ENCODE measurements around the gene KNG1. TPM values are rescaled to one million over a fixed set of nuclear protein-coding genes. Genes with fewer than 3 reads are reported as not detected.

KNG1 gene
- total and polyA plus RNA-seq, 2 donors (not counting 3 experiments of a cell fraction or from before 2014, with no cell fraction given) = not detected

GRCh38 chr3:186742618-186743380, 25.6 kb downstream of the KNG1 start:
- Histone ChIP-seq H3K4me3 (replicated peaks in 1 of 3; ENCODE audit: insufficient read depth in 1 of 3, low read depth in 1 of 3, low read length in 3 of 3) (no peak overlapping the region), H3K4me2 (ENCODE audit: insufficient read depth, low read length) (no peak overlapping the region), H3K27ac (ENCODE audit: insufficient read depth, low read depth, low read length) (no peak overlapping the region), H3K79me2 (ENCODE audit: control insufficient read depth, insufficient read depth, low read length) (no peaks in the 10 kb centered on the region), H3K4me1 (ENCODE audit: control insufficient read depth, extremely low read depth, insufficient read depth, low read length) (peaks cover 6% of the 10 kb centered on the region), H3K27me3 (ENCODE audit: control insufficient read depth in 2 of 2, insufficient read depth in 2 of 2, low read length in 2 of 2) (peaks cover 2 to 4% of the 10 kb centered on the region in 2 experiments), H3K36me3 (ENCODE audit: control insufficient read depth in 2 of 2, extremely low read depth in 1 of 2, insufficient read depth in 2 of 2, low read length in 2 of 2) (no peaks in the 10 kb centered on the region), H2AFZ (ENCODE audit: low read depth, low read length) (no peak overlapping the region), H3K9me1 (replicated peaks; ENCODE audit: control insufficient read depth, extremely low read depth, insufficient read depth, low read length) (no peaks in the 10 kb centered on the region), H3K9ac (replicated peaks; ENCODE audit: extremely low read depth, insufficient read depth, low read length) (no peak overlapping the region), H3K9me3 (replicated peaks; ENCODE audit: control insufficient read depth, insufficient read depth, low read length) (no peaks in the 10 kb centered on the region), H4K20me1 (replicated peaks; ENCODE audit: control insufficient read depth, extremely low read depth, insufficient read depth, low read length) (no peaks in the 10 kb centered on the region)
- ChIA-PET CTCF (no interaction called here), POLR2A (no interaction called here)
- intact Hi-C loops (cut with micrococcal nuclease) (no loop called here), dilution Hi-C loops (cut with MboI; ENCODE audit: extremely low pct_ligation_motif_present, low sequenced_read_pairs) (no loop called here)
- TF ChIP-seq EZH2 (IDR thresholded peaks at IDR 0.05; ENCODE audit: borderline replicate concordance, low read depth, low read length, severe bottlenecking) (no peak), MYC (IDR thresholded peaks at IDR 0.05; ENCODE audit: low read depth, low read length) (no peak), FOS (IDR thresholded peaks at IDR 0.05; ENCODE audit: borderline replicate concordance, insufficient read depth, low read length) (no peak), GATA2 (IDR thresholded peaks at IDR 0.05; ENCODE audit: insufficient read depth, insufficient read length, low read depth, low read length) (no peak), MAX (IDR thresholded peaks at IDR 0.05; ENCODE audit: insufficient read depth, insufficient read length) (no peak), POLR2A (IDR thresholded peaks at IDR 0.05; ENCODE audit: low read depth, low read length) (no peak), POLR2AphosphoS5 (IDR thresholded peaks at IDR 0.05; ENCODE audit: insufficient read depth, low read depth, low read length) (no peak)
- BruUV-seq (replicated peaks) = no TSS peak
- DNase-seq (ENCODE audit: low read depth, low spot score) = no peak
- no peak for FAIRE-seq

GRCh38 chr3:186743666-186744065, 26.5 kb downstream of the KNG1 start:
- H3K9me1 ChIP-seq (replicated peaks; ENCODE audit: control insufficient read depth, extremely low read depth, insufficient read depth, low read length) = no peaks in the 10 kb centered on the region
- ChIA-PET CTCF (no interaction called here), POLR2A (no interaction called here)
- dilution Hi-C loops (cut with MboI; ENCODE audit: extremely low pct_ligation_motif_present, low sequenced_read_pairs) (no loop called here), intact Hi-C loops (cut with micrococcal nuclease) (no loop called here)
- FAIRE-seq (no peak), DNase-seq (ENCODE audit: low read depth, low spot score) (no peak)
- H3K79me2 ChIP-seq (ENCODE audit: control insufficient read depth, insufficient read depth, low read length) = no peaks in the 10 kb centered on the region
- H3K4me1 ChIP-seq (ENCODE audit: control insufficient read depth, extremely low read depth, insufficient read depth, low read length) = peaks cover 6% of the 10 kb centered on the region
- no peak overlapping the region for H3K4me3 ChIP-seq (replicated peaks in 1 of 3; ENCODE audit: insufficient read depth in 1 of 3, low read depth in 1 of 3, low read length in 3 of 3)
- H3K27me3 ChIP-seq (ENCODE audit: control insufficient read depth in 2 of 2, insufficient read depth in 2 of 2, low read length in 2 of 2) = peaks cover 2 to 4% of the 10 kb centered on the region in 2 experiments
- H3K27ac ChIP-seq (ENCODE audit: insufficient read depth, low read depth, low read length) = no peak overlapping the region
- no peak overlapping the region for H2AFZ ChIP-seq (ENCODE audit: low read depth, low read length)
- no peak overlapping the region for H3K9ac ChIP-seq (replicated peaks; ENCODE audit: extremely low read depth, insufficient read depth, low read length)
- H3K4me2 ChIP-seq (ENCODE audit: insufficient read depth, low read length) = no peak overlapping the region
- H3K9me3 ChIP-seq (replicated peaks; ENCODE audit: control insufficient read depth, insufficient read depth, low read length) = no peaks in the 10 kb centered on the region
- no peaks in the 10 kb centered on the region for H4K20me1 ChIP-seq (replicated peaks; ENCODE audit: control insufficient read depth, extremely low read depth, insufficient read depth, low read length)
- BruUV-seq (replicated peaks) = no TSS peak
- H3K36me3 ChIP-seq (ENCODE audit: control insufficient read depth in 2 of 2, extremely low read depth in 1 of 2, insufficient read depth in 2 of 2, low read length in 2 of 2) = no peaks in the 10 kb centered on the region
- TF ChIP-seq EZH2 (IDR thresholded peaks at IDR 0.05; ENCODE audit: borderline replicate concordance, low read depth, low read length, severe bottlenecking) = no peak
- no peak for TF ChIP-seq CTCF (IDR thresholded peaks at IDR 0.05; ENCODE audit: extremely low read depth in 1 of 2, insufficient read depth in 1 of 2, low read depth in 1 of 2, low read length in 2 of 2)
- no peak for TF ChIP-seq GATA2 (IDR thresholded peaks at IDR 0.05; ENCODE audit: insufficient read depth, insufficient read length, low read depth, low read length)
- TF ChIP-seq POLR2AphosphoS5 (IDR thresholded peaks at IDR 0.05; ENCODE audit: insufficient read depth, low read depth, low read length) = no peak

Data from endothelial cell of umbilical vein (primary cell).